NCI-H1436 (cell line): ENCODE data around the gene MPHOSPH9.
A peak's percentile ranks its signal among the peaks of the same experiment; 100 is the strongest.

Source experiments
- DNase-seq: peaks from one replicate; lab custom pipeline; 2025; lab: John Stamatoyannopoulos, UW

MPHOSPH9 gene

GRCh38 chr12:123149501-123150274, 83.3 kb downstream of the MPHOSPH9 start:
- no peak for DNase-seq

- no peak for DNase-seq
Observed at GRCh38 chr12:123149088-123149487, 83.9 kb downstream of the MPHOSPH9 start.

GRCh38 chr12:123148655-123149054, 84.3 kb downstream of the MPHOSPH9 start:
- DNase-seq = no peak

- DNase-seq = no peak
Observed at GRCh38 chr12:123148223-123148622, 84.7 kb downstream of the MPHOSPH9 start.

GRCh38 chr12:123145211-123145610, 87.7 kb downstream of the MPHOSPH9 start:
- DNase-seq = no peak

GRCh38 chr12:123143736-123144461, 89.0 kb downstream of the MPHOSPH9 start:
- no peak for DNase-seq

- peak; percentile 82 for DNase-seq
Observed at GRCh38 chr12:123142921-123143735, 89.8 kb downstream of the MPHOSPH9 start.

GRCh38 chr12:123142518-123142840, 90.5 kb downstream of the MPHOSPH9 start:
- DNase-seq = no peak

GRCh38 chr12:123141615-123142517, 91.1 kb downstream of the MPHOSPH9 start:
- no peak for DNase-seq

GRCh38 chr12:123140676-123141614, 92.0 kb downstream of the MPHOSPH9 start:
- no peak for DNase-seq

GRCh38 chr12:123139926-123140675, 92.8 kb downstream of the MPHOSPH9 start:
- no peak for DNase-seq

GRCh38 chr12:123135688-123136087, 97.3 kb downstream of the MPHOSPH9 start:
- DNase-seq = no peak

- no peak for DNase-seq
Observed at GRCh38 chr12:123134826-123135225, 98.1 kb downstream of the MPHOSPH9 start.

GRCh38 chr12:123134271-123134671, 98.7 kb downstream of the MPHOSPH9 start:
- no peak for DNase-seq

GRCh38 chr12:123133701-123134100, 99.2 kb downstream of the MPHOSPH9 start:
- no peak for DNase-seq

- no peak for DNase-seq
Observed at GRCh38 chr12:123132951-123133619, 99.9 kb downstream of the MPHOSPH9 start.

GRCh38 chr12:123131879-123132402, 101.0 kb downstream of the MPHOSPH9 start:
- peak; percentile 95 for DNase-seq

GRCh38 chr12:123131291-123131832, 101.6 kb downstream of the MPHOSPH9 start:
- no peak for DNase-seq

- no peak for DNase-seq
Observed at GRCh38 chr12:123129621-123130020, 103.3 kb downstream of the MPHOSPH9 start.
